22Rv1 (cell line): ENCODE data around the gene ST8SIA5.

Source experiments
- ZFX ChIP-seq: fragments of 450-650 bp; IDR thresholded peaks from 2 replicates; pipeline ENCODE4 v1.6.1; 2017; ENCODE audit warnings: antibody characterized with exemption, borderline replicate concordance
- TF ChIP-seq, protein P1 (sequence below): fragments of 450-650 bp; IDR thresholded peaks from 2 replicates; pipeline ENCODE4 v1.5.1; 2017; ENCODE audit warnings: mild to moderate bottlenecking

DNA sequence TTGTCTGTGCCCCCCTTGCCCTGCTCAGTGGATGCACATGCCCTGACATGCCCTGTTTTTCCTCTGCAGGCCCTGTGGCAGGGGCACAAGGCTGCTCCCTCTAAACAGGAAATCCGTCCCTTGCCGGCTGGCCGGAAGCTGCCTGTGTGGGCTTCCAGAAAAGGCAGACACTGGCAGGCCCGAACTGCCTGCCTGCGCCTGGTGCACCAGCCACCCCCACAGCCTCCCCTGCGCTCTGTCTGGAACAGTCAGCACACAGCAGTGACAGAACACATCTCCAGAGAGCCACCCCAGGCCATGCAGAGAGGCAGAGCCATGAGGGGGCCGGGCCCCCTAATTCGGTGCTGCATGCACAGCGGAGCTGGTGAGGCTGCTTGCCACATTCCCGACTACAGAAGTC is 133.3 kb downstream of the ST8SIA5 start:
- TF ChIP-seq, protein P1, sequence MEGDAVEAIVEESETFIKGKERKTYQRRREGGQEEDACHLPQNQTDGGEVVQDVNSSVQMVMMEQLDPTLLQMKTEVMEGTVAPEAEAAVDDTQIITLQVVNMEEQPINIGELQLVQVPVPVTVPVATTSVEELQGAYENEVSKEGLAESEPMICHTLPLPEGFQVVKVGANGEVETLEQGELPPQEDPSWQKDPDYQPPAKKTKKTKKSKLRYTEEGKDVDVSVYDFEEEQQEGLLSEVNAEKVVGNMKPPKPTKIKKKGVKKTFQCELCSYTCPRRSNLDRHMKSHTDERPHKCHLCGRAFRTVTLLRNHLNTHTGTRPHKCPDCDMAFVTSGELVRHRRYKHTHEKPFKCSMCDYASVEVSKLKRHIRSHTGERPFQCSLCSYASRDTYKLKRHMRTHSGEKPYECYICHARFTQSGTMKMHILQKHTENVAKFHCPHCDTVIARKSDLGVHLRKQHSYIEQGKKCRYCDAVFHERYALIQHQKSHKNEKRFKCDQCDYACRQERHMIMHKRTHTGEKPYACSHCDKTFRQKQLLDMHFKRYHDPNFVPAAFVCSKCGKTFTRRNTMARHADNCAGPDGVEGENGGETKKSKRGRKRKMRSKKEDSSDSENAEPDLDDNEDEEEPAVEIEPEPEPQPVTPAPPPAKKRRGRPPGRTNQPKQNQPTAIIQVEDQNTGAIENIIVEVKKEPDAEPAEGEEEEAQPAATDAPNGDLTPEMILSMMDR: no peak
- TF ChIP-seq ZFX: no peak
